Skeletal muscle tissue (tissue), 4 donors: ENCODE measurements around the gene VAMP8. TPM values are rescaled to one million over a fixed set of nuclear protein-coding genes. Genes with fewer than 3 reads are reported as not detected.
"Not testable (repeated sequence)": the region's sequence is repeated elsewhere in the genome, so short reads cannot be mapped to it uniquely, and the experiment has no call there.

Experiments used
- H3K27ac ChIP-seq: one replicate; pipeline ENCODE4 v1.7.0; 2013; ENCODE audit warnings: mild to moderate bottlenecking, low read depth, low read length, inconsistent platforms
- H3K27me3 ChIP-seq, 3 donors: one replicate each; pipeline ENCODE4 v1.7.0; 2013; ENCODE audit warnings: low read length in 3 of 3; ENCODE audit not compliant: control insufficient read depth in 3 of 3, insufficient read depth in 3 of 3
- H3K36me3 ChIP-seq, 3 donors: one replicate each; pipeline ENCODE4 v1.7.0; 2013; ENCODE audit warnings: low read length in 3 of 3; ENCODE audit not compliant: control insufficient read depth in 3 of 3, insufficient read depth in 3 of 3
- H3K4me1 ChIP-seq, 3 donors: one replicate each; pipeline ENCODE4 v1.7.0; 2013; ENCODE audit warnings: low read length in 3 of 3, mild to moderate bottlenecking in 3 of 3; ENCODE audit not compliant: control insufficient read depth in 3 of 3, insufficient read depth in 3 of 3
- H3K4me3 ChIP-seq, 3 donors: one replicate each; pipeline ENCODE4 v1.7.0; 2013; ENCODE audit warnings: low read length in 3 of 3
- H3K9ac ChIP-seq, 3 donors: one replicate each; pipeline ENCODE4 v1.7.0; 2013; ENCODE audit warnings: low read length in 3 of 3, mild to moderate bottlenecking in 3 of 3, moderate library complexity in 2 of 3, low read depth in 1 of 3
- H3K9me3 ChIP-seq, 3 donors: one replicate each; pipeline ENCODE4 v1.7.0; 2013; ENCODE audit warnings: low read length in 3 of 3; ENCODE audit not compliant: control insufficient read depth in 3 of 3
- total RNA-seq: library from RNA; depleted of rRNA; stranded (reverse); fragments of >200 nt; gene quantifications from one replicate; pipeline ENCODE4 v1.2.3, GENCODE V29; 2014
- donor health status: Osteomylitis.

Gene VAMP8
- total RNA-seq, 1 donor from 2014 or later = 4.7 TPM

- H3K27me3 ChIP-seq = no peaks in the 10 kb centered on the region
- peak overlapping the region; percentile 82 to 97 (median 83) for H3K9ac ChIP-seq
- H3K36me3 ChIP-seq = peaks cover 31 to 41% (median 40%) of the 10 kb centered on the region in 3 donors
- peak overlapping the region; percentile 88 for H3K27ac ChIP-seq
- H3K9me3 ChIP-seq = no peaks in the 10 kb centered on the region
- H3K4me1 ChIP-seq = peaks cover 53 to 68% (median 56%) of the 10 kb centered on the region in 3 donors
- H3K4me3 ChIP-seq = peak overlapping the region; percentile 82 to 100 (median 97)
Measured at GRCh38 chr2:85601771-85602475, 24.5 kb downstream of the VAMP8 start.

DNA sequence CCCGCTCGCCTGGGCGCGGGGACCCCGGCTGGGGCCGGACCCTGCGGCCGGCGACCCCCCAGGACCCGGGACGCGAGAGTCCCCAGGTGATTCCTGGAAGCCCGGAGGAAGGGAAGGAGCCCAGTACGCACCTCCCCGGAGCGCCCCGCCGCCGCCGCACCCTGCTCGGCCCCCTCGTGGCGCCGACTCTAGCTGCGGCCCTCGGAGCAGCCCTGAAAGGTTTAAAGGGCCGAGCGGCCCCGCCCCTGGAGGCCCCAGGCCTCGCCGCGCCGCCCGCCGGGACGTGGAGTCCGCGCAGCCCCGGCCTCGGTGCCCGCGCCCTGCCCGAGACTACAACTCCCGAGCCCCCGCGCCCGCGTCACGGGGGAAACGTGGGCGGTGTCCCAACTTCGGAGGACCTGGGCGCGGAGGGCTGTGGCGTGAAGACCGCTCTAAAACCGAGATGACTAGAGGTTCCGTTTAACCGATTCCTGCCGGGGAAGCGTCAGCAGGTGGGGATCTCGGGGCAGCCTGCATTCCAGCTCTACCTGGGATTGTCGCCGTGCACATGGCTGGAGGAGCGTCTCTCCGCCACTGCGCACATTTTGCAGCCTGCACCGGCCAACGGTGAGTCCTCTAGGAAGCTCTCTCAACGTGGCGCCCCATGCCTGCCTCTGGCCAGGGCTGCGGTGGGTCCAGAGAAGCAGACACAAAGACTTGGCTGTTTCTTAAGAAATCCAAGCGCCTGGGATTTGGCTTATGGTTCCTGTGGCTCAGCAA is 25.3 kb downstream of the VAMP8 start, which contains the start of gene TMEM150A:
Gene TMEM150A (minus strand): TSS at position 223 of the 759 bp plus-strand sequence. CDS start 750 bp downstream, outside the sequence.
- H3K9me3 ChIP-seq = no peaks in the 10 kb centered on the region
- H3K27me3 ChIP-seq = no peaks in the 10 kb centered on the region
- peaks cover 24 to 34% (median 33%) of the 10 kb centered on the region in 3 donors for H3K36me3 ChIP-seq
- H3K4me1 ChIP-seq = peaks cover 57 to 68% (median 58%) of the 10 kb centered on the region in 3 donors
- H3K27ac ChIP-seq = peak within 1 kb of the TSS; percentile 88
- H3K9ac ChIP-seq = peak within 1 kb of the TSS; percentile 82 to 97 (median 97)
- H3K4me3 ChIP-seq = peak within 1 kb of the TSS; percentile 88 to 100 (median 97)

- Histone ChIP-seq H3K27ac (peak overlapping the region; percentile 88), H3K4me1 (peaks cover 69 to 81% (median 72%) of the 10 kb centered on the region in 3 donors), H3K4me3 (peak overlapping the region; percentile 60 to 93 (median 68)), H3K9ac (peak overlapping the region; percentile 34 to 97 (median 48)), H3K36me3 (peaks cover 18 to 30% (median 30%) of the 10 kb centered on the region in 3 donors)
- not testable (repeated sequence) for H3K9me3 ChIP-seq, H3K27me3 ChIP-seq
Measured at GRCh38 chr2:85604133-85604444, 26.7 kb downstream of the VAMP8 start.

DNA sequence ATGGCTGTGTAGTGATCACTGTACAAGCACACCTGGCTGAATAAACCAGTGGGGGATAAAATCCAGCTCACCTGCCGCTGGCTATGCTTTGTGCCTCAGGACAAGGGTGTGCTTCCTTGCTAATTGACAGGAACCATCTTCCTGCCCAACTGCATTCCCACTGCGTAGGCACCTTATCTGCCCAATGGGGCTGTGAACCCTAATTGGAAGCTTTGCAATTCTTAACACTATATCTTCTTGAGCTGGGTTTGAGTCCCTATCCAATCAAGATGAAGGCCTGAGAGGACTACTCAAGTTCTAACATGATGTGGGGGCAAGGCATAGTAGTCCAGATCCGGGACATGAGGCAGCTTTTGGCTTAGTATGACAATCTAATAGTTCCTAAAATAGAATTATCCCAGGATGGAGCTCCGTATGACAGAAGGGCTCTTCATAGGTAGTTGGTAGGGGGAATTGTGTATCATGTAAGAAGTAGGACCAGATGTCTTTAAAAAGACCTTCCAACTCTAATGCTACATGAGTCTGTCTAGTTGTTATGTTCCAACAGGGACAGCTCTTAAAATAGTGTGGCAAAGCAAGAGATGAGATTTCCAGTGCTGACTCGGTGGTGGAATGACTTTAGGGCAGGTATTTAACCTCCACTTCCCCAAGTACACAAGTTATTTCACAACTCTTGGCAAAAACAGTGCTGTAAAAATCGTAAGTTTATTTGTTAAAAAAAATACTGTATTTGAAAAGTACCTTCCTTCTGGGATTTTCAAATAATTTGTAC is 27.4 kb downstream of the VAMP8 start:
- H3K4me1 ChIP-seq = peaks cover 73 to 81% (median 77%) of the 10 kb centered on the region in 3 donors
- H3K9ac ChIP-seq = peak overlapping the region; percentile 48 to 97 (median 63)
- peak overlapping the region; percentile 88 for H3K27ac ChIP-seq
- peaks cover 11 to 27% (median 25%) of the 10 kb centered on the region in 3 donors for H3K36me3 ChIP-seq
- H3K9me3 ChIP-seq = no peaks in the 10 kb centered on the region
- no peaks in the 10 kb centered on the region for H3K27me3 ChIP-seq
- peak overlapping the region; percentile 60 to 64 (median 63) for H3K4me3 ChIP-seq

DNA sequence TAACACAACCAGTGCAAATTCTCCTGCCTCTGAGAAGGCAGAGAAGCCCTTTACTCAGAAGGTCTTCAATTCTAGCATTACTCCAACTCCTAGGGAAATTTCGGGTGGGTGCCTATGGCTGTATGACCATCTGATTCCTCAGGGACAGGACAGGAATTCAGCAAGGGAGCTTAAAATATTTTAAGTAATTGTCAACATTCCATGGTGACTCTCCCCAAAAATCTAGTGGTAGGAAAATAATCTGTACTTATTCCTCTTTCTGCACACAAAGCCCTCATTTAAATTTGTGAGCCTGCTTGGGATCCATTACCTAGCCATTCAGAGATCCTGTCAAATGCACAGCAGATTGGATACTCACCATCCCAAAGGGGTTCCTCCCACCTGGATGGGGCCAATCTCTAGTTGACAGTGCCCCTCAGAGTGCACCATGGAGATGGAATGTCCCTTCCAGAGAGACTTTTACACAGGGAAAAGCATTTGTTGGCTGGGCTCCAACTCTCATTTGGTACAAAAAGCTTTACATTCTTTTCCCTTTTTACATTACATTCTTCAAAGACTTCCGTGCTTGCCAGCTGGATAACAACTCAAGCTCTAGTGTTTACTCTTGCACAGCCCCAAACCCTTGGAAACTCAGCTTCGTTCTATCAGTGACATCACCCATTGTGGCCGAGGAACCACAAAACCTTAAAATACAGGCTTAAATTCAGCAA is 28.2 kb downstream of the VAMP8 start:
- H3K36me3 ChIP-seq = peaks cover 8 to 22% (median 21%) of the 10 kb centered on the region in 3 donors
- no peaks in the 10 kb centered on the region for H3K27me3 ChIP-seq
- H3K4me3 ChIP-seq = peak overlapping the region; percentile 3 to 60 (median 11)
- peak overlapping the region; percentile 88 for H3K27ac ChIP-seq
- H3K9ac ChIP-seq = peak overlapping the region; percentile 26 to 63 (median 52)
- no peaks in the 10 kb centered on the region for H3K9me3 ChIP-seq
- peaks cover 77 to 84% (median 79%) of the 10 kb centered on the region in 3 donors for H3K4me1 ChIP-seq

DNA sequence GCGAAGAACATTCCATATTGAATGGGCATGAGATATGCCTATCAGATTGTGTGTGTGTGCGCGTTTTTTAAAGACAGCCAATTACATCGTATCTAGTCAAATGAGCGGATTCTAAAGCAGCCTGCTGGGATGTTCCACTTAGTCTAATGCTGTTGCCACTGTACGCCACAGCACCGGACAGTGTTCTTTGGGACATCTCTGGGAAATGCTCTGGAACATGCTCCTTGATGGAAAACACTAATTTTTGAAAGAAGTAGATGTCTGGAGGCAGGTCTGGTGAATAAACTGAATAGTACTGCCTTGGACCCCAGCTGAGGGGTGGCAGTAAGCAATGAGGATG is 28.7 kb downstream of the VAMP8 start:
- H3K9me3 ChIP-seq = no peaks in the 10 kb centered on the region
- H3K4me1 ChIP-seq = peaks cover 76 to 83% (median 76%) of the 10 kb centered on the region in 3 donors
- peaks cover 3 to 19% (median 16%) of the 10 kb centered on the region in 3 donors for H3K36me3 ChIP-seq
- H3K27me3 ChIP-seq = no peaks in the 10 kb centered on the region
- H3K4me3 ChIP-seq = peak overlapping the region; percentile 11 to 49 (median 22)
- H3K27ac ChIP-seq = peak overlapping the region; percentile 88
- H3K9ac ChIP-seq = peak overlapping the region; percentile 26 to 59 (median 27)

DNA sequence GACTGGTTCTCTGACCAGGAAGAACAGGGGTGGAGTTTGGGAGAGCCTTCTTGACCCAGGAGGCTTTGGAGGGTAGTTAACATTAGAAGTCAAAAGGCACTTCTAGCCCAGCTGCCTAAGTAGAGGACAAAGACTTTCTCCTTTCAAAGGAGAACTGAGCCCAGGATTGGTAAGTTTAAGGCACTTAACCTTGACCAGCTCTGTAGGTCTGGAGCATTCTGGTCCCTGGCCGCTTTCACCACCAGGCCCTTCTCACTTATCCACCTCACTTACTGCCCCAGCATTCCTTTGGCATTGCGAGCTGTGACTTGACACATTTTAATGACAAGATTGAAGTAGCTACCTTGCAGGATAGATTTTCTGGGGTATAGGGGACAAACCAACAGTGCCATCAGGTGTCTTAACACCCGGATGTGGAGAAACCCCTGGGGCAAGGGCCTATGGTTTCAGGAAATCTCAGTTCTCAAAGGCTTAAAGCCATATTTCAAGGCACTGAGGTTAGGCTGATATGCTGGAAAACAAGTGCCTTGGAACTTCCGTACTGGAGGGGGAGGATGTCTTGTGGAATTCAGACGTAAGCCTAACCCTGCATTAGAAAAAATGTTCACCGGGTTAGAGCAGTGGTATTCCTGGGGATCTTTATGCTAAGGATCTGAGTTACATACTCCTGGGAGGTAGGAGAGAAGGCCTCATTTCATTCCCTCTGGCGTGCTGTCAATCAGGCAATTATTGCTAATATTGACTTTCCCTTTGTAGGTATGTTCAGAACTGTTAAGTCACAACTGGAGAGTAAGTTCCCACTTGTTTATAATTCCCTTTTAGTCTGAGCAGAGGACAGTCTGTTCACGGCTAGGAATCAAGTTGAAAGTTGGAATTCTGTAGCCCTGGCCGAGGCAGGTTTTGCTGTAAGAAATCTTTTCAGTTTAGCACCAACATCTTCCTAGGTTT is 30.2 kb downstream of the VAMP8 start:
- Histone ChIP-seq H3K27me3 (no peaks in the 10 kb centered on the region), H3K4me1 (peaks cover 69 to 84% (median 69%) of the 10 kb centered on the region in 3 donors), H3K9me3 (no peaks in the 10 kb centered on the region), H3K36me3 (peaks cover 3 to 14% (median 13%) of the 10 kb centered on the region in 3 donors), H3K4me3 (no peak overlapping the region), H3K27ac (peak overlapping the region; percentile 88), H3K9ac (peak overlapping the region in 2 of 3 donors; percentile 48 to 69)

GRCh38 chr2:85611217-85611704 is 33.9 kb downstream of the VAMP8 start:
- H3K27ac ChIP-seq = peak overlapping the region; percentile 85
- peak overlapping the region; percentile 89 to 94 (median 90) for H3K4me3 ChIP-seq
- H3K9ac ChIP-seq = peak overlapping the region; percentile 90 to 97 (median 90)
- no peaks in the 10 kb centered on the region for H3K9me3 ChIP-seq
- H3K4me1 ChIP-seq = peaks cover 45 to 72% (median 50%) of the 10 kb centered on the region in 3 donors
- H3K36me3 ChIP-seq = peaks cover 3 to 11% (median 10%) of the 10 kb centered on the region in 3 donors
- H3K27me3 ChIP-seq = no peaks in the 10 kb centered on the region
